GM21423 (cell line): Measurements from ENCODE around the gene C1QL2.

Source experiments
- ATAC-seq: cut with Tn5 transposase; IDR thresholded peaks from one replicate; pipeline ENCODE4 v1.9.1; 2021; ENCODE audit warnings: mild to moderate bottlenecking, moderate library complexity; ENCODE audit not compliant: unreplicated experiment

The C1QL2 gene

GRCh38 chr2:119158563-119159347 is at the start of gene C1QL2:
TSS of gene C1QL2 (minus strand) at chr2:119158751. CDS start at chr2:119158269, 482 bp downstream.
- ATAC-seq, result no peak

GRCh38 chr2:119207447-119207846 is 48.9 kb upstream of the C1QL2 start:
- ATAC-seq, result no peak

GRCh38 chr2:119206201-119206600 is 47.6 kb upstream of the C1QL2 start:
- ATAC-seq, result no peak

- ATAC-seq, result no peak
These were observed 46.6 kb upstream of the C1QL2 start for GRCh38 chr2:119205001-119205706.

GRCh38 chr2:119204525-119204924 is 46.0 kb upstream of the C1QL2 start:
- ATAC-seq, result no peak

- no peak for ATAC-seq
These were observed 44.2 kb upstream of the C1QL2 start for GRCh38 chr2:119202610-119203310.

GRCh38 chr2:119201815-119202214 is 43.3 kb upstream of the C1QL2 start:
- no peak for ATAC-seq

GRCh38 chr2:119198240-119198840 is 39.8 kb upstream of the C1QL2 start:
- no peak for ATAC-seq

- ATAC-seq, result no peak
These were observed 39.1 kb upstream of the C1QL2 start for GRCh38 chr2:119197529-119198239.

GRCh38 chr2:119197126-119197405 is 38.5 kb upstream of the C1QL2 start:
- ATAC-seq, result no peak

- no peak for ATAC-seq
These were observed 38.0 kb upstream of the C1QL2 start for GRCh38 chr2:119196301-119197125.

GRCh38 chr2:119195887-119196286 is 37.3 kb upstream of the C1QL2 start:
- ATAC-seq, result no peak

- ATAC-seq, result no peak
These were observed 36.5 kb upstream of the C1QL2 start for GRCh38 chr2:119195001-119195400.

- ATAC-seq, result no peak
These were observed 34.3 kb upstream of the C1QL2 start for GRCh38 chr2:119192893-119193292.

- no peak for ATAC-seq
These were observed 32.0 kb upstream of the C1QL2 start for GRCh38 chr2:119190321-119191111.

- no peak for ATAC-seq
These were observed 26.0 kb upstream of the C1QL2 start for GRCh38 chr2:119184512-119184911.

- no peak for ATAC-seq
These were observed 23.4 kb upstream of the C1QL2 start for GRCh38 chr2:119181791-119182445.

GRCh38 chr2:119181391-119181790 is 22.8 kb upstream of the C1QL2 start:
- no peak for ATAC-seq

- no peak for ATAC-seq
These were observed 22.3 kb upstream of the C1QL2 start for GRCh38 chr2:119180892-119181291.
